Raji (cell line): Measurements from ENCODE around the gene CTNNBIP1.

ENCODE experiments used
- POLR2A ChIP-seq: IDR thresholded peaks from 2 replicates; pipeline ENCODE4 v1.6.1; 2011; ENCODE audit warnings: low read depth, low read length, control low read depth; ENCODE audit not compliant: insufficient read depth

Gene CTNNBIP1

DNA sequence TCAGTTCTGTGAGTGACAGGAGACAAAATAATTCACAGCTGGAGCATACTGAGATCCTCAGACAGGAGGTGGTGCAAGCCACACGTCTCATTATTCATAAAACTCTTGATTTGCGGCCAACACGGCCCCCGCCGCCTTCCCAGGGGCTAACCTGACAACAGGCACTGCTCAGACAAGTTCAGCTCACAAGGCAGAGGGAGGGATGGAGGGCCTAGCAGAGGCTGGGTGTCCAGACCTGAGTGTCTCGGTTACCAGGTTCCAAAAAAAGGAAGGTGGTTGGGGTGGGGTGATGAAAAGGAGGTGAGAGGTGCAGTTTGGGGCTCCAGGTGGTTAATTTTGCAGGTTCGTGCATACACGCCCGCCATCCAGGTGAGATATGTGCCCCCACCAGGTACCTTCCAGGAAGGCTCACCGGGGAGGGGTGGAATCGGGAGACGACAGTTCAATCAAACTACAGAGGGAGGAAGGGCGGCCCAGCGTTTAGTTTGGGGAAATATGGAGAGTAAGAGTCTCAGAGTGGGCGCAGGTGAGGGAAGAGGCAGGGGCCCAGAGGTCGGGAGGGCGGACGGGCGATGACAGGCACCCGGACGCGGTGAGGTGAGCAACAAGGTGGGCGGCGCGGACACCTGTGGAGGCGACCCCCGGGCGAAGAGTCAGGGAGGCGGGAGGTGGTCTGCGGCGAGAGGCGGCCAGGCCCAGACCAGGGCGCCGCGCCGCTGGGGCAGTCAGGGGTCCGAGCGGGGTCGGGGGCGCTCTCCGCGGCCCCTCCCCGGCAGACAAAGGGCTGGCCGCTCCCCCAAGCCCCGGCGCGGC lies 629 bp downstream of the CTNNBIP1 start:
- TF ChIP-seq POLR2A, result no peak

- no peak for TF ChIP-seq POLR2A
These were observed 1.2 kb downstream of the CTNNBIP1 start for GRCh38 chr1:9908871-9909233.

GRCh38 chr1:9907441-9907840 lies 2.6 kb downstream of the CTNNBIP1 start:
- no peak for TF ChIP-seq POLR2A

DNA sequence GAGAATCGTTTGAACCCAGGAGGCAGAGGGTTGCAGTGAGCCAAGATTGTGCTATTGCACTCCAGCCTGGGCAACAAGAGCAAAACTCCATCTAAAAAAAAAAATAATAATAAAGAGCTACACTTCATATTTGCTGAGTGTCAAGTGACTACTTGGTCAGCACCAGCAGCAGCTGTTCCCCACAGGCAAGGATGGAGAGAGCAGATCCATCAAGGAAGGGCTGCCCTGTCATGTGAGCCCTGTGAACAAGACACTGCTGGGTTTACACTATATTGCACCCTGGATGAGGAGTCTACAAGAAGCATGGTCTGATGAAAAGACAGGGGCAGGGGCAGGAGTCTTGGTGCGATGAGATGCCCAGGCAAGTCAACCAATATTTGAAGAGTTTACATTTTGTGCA lies 3.6 kb downstream of the CTNNBIP1 start:
- TF ChIP-seq POLR2A, result no peak

- no peak for TF ChIP-seq POLR2A
These were observed 5.1 kb downstream of the CTNNBIP1 start for GRCh38 chr1:9905010-9905409.

- TF ChIP-seq POLR2A, result no peak
These were observed 5.5 kb downstream of the CTNNBIP1 start for GRCh38 chr1:9904596-9904995.

GRCh38 chr1:9903801-9904527 lies 6.1 kb downstream of the CTNNBIP1 start:
- no peak for TF ChIP-seq POLR2A

- TF ChIP-seq POLR2A, result no peak
These were observed 8.0 kb downstream of the CTNNBIP1 start for GRCh38 chr1:9902060-9902452.

DNA sequence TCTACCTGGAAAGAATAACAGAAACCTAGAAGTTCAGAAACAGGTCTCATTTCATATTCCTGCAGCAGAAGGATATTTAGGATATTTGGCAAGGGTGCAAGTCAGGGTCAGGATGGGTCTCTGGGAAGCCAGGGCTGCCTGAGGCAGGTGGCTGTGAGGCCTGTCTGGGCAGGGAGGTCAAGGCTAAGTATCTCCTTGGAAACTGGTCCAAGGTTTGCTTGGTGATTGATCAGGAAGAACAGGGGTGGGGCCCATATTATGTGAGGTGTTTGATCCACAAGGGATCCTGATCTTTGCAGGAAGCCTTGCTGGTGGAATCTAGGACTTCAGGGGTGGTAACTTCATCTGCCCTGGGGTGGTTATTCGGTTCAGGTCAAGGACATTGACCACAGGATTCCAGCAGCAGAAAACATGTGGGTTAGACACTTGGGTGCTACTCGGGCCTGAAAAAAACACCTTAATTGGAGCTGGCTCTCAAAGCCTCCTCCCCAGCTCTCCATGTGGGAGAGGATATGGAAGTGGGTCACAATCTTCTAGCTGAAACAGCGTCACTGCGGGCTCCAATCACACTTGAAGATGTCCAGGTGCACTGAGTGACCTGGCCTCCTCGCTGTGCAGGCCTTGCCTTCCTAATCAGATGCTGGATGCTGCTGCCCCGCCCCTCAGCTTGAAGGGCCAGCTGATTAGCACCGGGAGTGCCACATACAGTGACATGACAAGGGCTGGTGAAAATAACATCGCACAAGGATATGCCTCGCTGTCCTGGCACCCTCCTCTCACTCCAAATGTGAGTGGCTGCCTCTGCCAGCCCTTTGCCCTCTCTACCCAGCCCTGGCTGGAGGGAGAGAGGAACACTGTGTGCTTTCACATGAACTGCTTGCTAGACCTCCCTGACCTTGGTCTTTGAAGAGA lies 8.7 kb downstream of the CTNNBIP1 start:
- TF ChIP-seq POLR2A, result no peak

DNA sequence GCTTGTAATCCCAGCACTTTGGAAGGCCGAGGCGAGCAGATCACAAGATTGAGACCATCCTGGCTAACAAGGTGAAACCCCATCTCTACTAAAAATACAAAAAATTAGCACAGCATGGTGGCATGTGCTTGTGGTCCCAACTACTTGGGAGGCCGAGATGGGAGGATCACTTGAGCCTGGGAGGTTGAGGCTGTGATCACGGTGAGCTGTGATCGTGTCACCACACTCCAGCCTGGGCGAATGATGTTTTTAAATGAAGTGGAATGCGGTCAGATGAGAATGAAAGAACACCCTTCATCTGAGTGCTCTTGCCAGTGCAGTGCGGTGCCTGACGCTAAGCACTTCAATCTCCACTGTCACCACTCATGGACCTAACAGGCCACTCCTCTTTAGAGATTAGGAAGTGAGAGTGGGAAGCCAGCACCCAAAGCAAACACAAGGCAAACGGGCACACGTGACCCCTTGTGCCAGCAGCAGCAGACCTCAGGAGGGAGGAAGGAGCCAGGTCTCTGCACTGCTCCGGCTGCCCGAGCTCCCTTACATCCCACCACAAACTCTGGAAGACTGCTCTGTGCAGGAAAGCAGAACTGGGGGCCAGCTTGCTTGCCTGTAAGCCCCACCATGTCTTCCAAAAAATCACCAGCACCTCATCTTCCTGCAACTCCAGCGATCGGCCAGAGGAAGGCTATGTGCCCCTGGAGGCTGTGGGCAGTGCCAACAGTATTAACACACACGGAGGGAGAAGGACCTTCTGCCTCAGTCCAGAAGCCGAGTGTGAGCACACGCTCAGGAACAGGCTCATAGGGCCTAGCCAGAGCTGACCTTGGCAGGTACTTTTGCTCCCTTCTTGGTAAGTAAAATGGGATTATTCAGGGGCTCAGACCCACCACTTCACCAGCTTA lies 9.7 kb downstream of the CTNNBIP1 start:
- TF ChIP-seq POLR2A, result no peak

DNA sequence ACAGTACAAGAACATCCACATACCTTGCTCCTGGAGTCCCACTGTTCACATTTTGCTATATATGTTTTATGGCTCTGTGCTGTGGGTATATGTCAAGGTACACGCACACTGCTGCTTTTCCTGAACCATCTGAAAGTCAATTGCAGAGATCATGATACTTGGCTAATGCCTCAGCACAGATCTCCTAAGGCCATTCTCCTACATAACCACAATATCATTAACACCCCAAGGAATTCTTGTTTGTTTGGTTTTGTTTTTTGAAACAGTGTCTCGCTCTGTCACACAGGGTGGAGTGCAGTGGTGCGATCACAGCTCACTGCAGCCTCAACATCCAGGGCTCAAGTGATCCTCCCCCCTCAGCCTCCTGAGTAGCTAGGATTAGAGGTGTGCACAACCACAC lies 16.0 kb downstream of the CTNNBIP1 start:
- no peak for TF ChIP-seq POLR2A

DNA sequence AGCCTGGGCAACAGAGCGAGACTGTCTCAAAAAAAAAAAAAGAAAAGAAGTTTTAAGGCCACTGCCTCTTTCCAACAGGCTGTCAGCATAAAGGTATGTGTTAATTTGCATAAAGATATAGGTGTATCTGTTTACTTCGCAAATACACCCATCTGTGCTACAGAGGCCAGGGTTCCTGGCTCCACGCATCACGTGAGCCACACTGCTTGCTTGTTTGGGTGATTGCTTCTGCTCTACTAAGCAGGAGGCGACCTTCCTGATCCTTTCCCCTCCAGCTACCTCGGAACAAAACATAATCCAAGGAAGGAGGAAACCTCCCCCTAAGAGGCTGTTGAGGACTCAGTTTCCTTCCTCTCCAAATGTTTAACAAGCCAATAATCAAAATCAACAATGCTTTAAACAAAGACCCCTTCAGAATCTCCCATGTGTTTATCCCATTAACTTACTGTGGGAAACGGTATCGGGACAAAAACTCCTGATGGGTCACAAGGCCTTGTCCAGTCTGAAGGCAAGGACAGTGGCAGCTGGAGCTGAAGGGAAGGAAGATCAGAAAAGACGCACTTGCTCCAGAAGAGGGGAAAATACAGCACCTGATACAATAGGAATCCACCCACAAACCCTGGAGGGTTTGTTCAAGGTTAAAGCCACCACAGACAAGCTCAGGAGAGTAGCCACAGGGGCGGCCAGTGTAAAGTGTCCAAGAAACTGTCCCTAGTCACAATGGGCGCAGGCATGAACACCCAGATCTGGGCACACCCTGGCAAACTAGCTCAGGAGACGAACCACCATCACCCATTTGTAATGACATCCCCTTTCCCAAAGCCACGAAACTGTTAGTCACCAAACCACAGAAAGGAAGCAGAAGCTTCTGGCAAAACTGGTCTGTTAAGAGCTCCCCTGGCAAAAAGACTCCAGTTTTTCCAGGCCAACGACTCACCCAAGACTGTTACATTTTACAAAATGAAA lies 17.2 kb downstream of the CTNNBIP1 start:
- no peak for TF ChIP-seq POLR2A

DNA sequence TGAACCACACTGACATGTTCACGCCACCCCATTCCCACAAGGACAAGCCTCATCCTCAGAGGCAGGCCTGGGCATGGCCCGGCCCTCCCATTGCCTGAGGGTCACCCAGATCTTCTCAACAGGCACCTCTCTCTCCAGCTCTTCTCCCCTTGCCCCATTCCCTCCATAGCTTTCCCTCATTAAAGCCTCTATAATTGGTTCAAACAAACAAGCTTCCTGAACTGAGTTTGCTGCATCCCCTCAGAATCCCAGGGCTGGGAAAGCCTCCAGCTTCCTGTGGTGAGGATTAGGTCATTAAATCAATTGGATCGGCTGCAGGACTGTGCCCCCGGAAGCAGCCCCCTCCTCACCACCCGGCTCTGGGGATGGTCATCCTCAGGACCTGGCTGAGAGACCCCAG lies 18.9 kb downstream of the CTNNBIP1 start:
- no peak for TF ChIP-seq POLR2A
